ENCODE results near the gene COLEC11.

Gene COLEC11

GRCh38 chr2:3667151-3667631 lies 72.3 kb downstream of the COLEC11 start:
- no peak overlapping the region for H3K4me3 ChIP-seq (replicated peaks; ENCODE audit: low read depth, low read length)
- no peak for TF ChIP-seq CTCF (IDR thresholded peaks at IDR 0.05; ENCODE audit: low read depth, low read length, missing control alignments)
- no peak for DNase-seq (ENCODE audit: extremely low read depth, low read depth)

GRCh38 chr2:3669656-3670055 lies 74.7 kb downstream of the COLEC11 start:
- no peak for DNase-seq (ENCODE audit: extremely low read depth, low read depth)
- H3K4me3 ChIP-seq (replicated peaks; ENCODE audit: low read depth, low read length), result no peak overlapping the region
- TF ChIP-seq CTCF (IDR thresholded peaks at IDR 0.05; ENCODE audit: low read depth, low read length, missing control alignments), result no peak

DNA sequence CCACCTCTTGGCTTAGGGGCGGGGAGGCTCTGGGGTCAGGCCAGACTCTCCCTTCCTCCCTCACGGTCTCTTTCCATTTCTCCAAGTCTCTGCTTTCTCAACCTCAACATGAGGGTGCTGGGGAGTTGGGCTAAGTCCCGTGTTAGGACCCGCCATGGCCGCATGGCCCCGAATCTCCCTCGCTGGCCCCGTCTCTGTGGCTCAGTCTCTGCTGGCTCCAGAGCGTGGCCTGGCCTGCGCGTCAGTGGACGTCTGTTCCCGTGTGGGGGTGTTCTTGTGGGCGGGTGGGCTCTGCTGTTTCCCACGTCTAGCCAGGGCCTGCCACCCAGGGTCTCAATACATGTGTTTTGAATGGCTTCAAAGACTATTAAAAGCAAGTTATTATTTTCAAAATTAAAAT lies 75.5 kb downstream of the COLEC11 start:
- no peak overlapping the region for H3K4me3 ChIP-seq (replicated peaks; ENCODE audit: low read depth, low read length)
- DNase-seq (ENCODE audit: extremely low read depth, low read depth), result no peak
- no peak for TF ChIP-seq CTCF (IDR thresholded peaks at IDR 0.05; ENCODE audit: low read depth, low read length, missing control alignments)

DNA sequence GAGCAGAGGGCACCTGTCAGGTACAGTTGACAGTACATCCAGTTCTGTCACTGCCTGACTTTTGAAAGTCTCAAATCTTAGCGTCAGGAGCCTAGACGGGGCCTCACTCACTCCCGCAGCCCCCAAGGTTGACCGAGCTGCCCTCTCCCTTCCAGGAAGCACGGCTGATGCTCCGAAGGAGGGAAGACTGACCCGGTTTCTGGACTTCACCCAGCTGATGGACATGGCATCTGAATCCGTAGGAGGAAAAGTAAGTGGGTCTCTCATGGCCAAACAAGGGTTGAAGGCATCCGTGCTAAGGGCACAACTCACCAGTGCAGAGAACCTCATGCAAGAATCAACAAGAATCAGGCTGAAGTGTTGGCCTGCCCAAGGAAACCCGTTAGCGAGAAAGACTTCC lies 76.0 kb downstream of the COLEC11 start:
- no peak for DNase-seq (ENCODE audit: extremely low read depth, low read depth)
- no peak overlapping the region for H3K4me3 ChIP-seq (replicated peaks; ENCODE audit: low read depth, low read length)

GRCh38 chr2:3672861-3673678 lies 78.2 kb downstream of the COLEC11 start:
- no peak overlapping the region for H3K4me3 ChIP-seq (replicated peaks; ENCODE audit: low read depth, low read length)
- no peak for DNase-seq (ENCODE audit: extremely low read depth, low read depth)
- no peak for TF ChIP-seq CTCF (IDR thresholded peaks at IDR 0.05; ENCODE audit: low read depth, low read length, missing control alignments)

More for the DNA sequence above, 76.0 kb downstream of the COLEC11 start:
- no peak for TF ChIP-seq CTCF (IDR thresholded peaks at IDR 0.05; ENCODE audit: low read depth, low read length, missing control alignments)

GRCh38 chr2:3674066-3674845 lies 79.3 kb downstream of the COLEC11 start:
- no peak for TF ChIP-seq CTCF (IDR thresholded peaks at IDR 0.05; ENCODE audit: low read depth, low read length, missing control alignments)
- no peak overlapping the region for H3K4me3 ChIP-seq (replicated peaks; ENCODE audit: low read depth, low read length)
- DNase-seq (ENCODE audit: extremely low read depth, low read depth), result no peak
